ENCODE measurements around the gene ABCG4.

The ABCG4 gene

GRCh38 chr11:119112314-119113020 lies 36.4 kb upstream of the ABCG4 start:
- TF ChIP-seq CTCF (IDR thresholded peaks at IDR 0.05): no peak

GRCh38 chr11:119113716-119114115 lies 35.1 kb upstream of the ABCG4 start:
- no peak for TF ChIP-seq CTCF (IDR thresholded peaks at IDR 0.05)

- no peak for TF ChIP-seq CTCF (IDR thresholded peaks at IDR 0.05)
Measured at GRCh38 chr11:119114351-119114750, 34.5 kb upstream of the ABCG4 start.

GRCh38 chr11:119115484-119116234 lies 33.2 kb upstream of the ABCG4 start:
- no peak for TF ChIP-seq CTCF (IDR thresholded peaks at IDR 0.05)

- no peak for TF ChIP-seq CTCF (IDR thresholded peaks at IDR 0.05)
Measured at GRCh38 chr11:119116235-119116594, 32.6 kb upstream of the ABCG4 start.

GRCh38 chr11:119116601-119117000 lies 32.3 kb upstream of the ABCG4 start:
- TF ChIP-seq CTCF (IDR thresholded peaks at IDR 0.05): no peak

GRCh38 chr11:119117004-119117706 lies 31.7 kb upstream of the ABCG4 start:
- TF ChIP-seq CTCF (IDR thresholded peaks at IDR 0.05): no peak
